ENCODE results near the gene CGB7. TPM values are rescaled to one million over a fixed set of nuclear protein-coding genes. Genes with fewer than 3 reads are reported as not detected.

The CGB7 gene
- total RNA-seq: 0.40 and 2.7 TPM in 2 replicates

DNA sequence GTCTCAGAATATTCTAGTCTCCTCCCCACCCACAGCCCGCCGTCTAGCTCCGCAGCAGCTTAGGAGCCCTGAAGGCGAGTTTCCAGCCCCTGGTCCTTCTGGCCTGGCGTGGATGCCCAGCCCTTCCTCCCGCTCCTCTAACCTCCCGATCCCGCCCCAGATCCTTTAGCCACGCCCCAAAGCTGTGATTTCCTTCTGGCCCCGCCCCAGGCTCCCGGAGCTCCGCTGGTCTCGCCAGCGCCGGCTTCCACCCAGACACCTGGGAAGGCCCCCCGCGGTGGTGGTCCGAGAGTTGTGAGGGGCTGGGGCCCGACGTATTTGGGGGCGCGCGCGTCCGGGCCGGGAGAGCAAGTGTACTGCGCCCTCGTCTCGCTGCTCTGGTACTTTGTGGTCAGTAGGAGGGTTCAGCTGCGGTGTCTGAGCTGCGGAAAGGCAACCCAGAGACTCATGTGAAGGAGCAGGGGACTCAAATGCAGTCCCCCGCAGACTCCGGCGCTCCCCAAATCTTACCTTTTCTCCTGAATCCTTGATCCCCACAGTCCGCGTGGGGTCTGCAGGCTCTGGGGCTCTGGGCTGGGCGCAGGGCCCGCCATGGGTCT is at the start of gene CGB7:
TSS of gene CGB7 (minus strand) at position 114 of the 599 bp plus-strand sequence. CDS start 2,374 bp downstream, outside the sequence.

GRCh38 chr19:49085020-49085867 is 27.7 kb upstream of the CGB7 start, which contains the start of gene SNRNP70:
SNRNP70 (plus strand) TSS chr19:49085451; CDS start chr19:49086415, 964 bp downstream.

DNA sequence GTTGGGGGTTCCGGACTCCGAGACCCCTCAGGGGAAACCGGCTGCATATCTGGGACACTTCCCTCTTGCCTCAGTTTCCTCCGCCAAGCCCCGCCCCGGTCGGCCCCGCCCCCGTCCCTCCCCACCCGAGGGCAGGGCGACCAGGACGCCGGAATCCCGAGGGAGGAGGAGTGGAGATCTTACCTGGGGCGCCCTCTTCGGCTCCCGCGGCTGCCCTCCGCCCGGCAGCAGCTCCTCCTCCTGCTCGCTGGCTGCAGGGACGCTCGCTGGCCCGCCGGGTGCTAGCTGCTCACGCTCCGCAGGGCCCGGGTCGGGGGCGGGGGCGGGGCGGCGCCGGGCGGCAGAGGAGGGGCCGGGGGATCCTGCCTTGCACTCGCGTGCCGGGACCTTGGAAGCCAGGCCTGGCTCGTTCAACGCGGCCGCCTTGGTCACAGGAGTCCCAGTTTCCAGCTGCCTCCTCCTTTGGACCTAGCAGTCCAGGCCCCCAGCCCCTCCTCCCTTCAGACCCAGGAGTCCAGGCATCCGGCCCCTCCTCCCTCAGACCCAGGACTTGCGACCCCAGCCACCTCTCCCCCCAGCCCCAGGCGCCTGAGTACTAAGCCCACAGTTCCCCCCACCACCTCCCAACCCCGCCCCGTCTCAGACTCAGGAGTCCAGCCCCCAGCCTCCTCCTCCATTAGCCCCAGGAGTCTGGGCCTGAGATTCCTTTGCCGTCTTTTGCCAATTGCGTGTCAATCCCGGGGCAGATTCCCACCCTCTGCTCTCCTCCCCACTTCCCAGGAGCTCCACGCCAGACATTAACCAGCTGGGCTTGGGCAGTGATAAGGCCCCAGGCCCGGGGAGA is 7.4 kb upstream of the CGB7 start, which contains the start of gene NTF4:
TSS of gene NTF4 (minus strand) at position 51 of the 844 bp plus-strand sequence. CDS start 2,821 bp downstream, outside the sequence.

GRCh38 chr19:49049011-49049410 is 8.5 kb downstream of the CGB7 start, which contains the start of gene CGB8:
CGB8 (minus strand) TSS chr19:49049111; CDS start chr19:49048739, 372 bp downstream.

GRCh38 chr19:49043548-49043947 is 14.0 kb downstream of the CGB7 start, which contains the start of gene CGB5:
CGB5 (plus strand) TSS chr19:49043848; CDS start chr19:49044210, 362 bp downstream.

GRCh38 chr19:49036815-49037214 is 20.7 kb downstream of the CGB7 start, which contains the start of gene CGB1:
CGB1 (minus strand) TSS chr19:49036895; CDS start chr19:49036711, 184 bp downstream.

DNA sequence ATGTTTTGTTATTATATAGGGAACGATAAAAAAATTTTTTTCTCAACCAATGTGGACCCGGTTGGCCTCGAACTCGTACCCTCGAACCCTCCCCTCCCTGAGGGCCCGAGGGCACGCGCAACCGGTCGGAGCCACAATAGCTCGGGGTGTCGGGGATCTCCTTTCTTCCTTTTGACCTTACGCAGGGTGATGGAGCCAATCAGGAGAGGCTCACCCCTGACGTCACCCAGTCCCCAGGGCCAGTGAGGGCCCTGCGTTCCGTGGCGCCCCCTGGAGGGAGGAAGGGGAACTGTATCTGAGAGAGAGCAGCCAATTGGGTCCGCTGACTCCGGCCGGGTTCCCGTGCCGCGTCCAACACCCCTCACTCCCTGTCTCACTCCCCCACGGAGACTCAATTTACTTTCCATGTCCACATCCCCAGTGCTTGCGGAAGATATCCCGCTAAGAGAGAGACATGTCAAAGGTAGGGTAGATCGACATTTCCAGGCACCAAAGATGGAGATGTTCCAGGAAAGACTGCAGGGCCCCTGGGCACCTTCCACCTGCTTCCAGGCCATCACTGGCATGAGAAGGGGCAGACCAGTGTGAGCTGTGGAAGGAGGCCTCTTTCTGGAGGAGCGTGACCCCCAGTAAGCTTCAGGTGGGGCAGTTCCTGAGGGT is 25.8 kb downstream of the CGB7 start, which contains the start of gene CGB2:
TSS of gene CGB2 (plus strand) at position 249 of the 660 bp plus-strand sequence. CDS start at position 455, 206 bp downstream.

GRCh38 chr19:49024233-49024632 is 33.3 kb downstream of the CGB7 start, which contains the start of gene CGB3:
CGB3 (minus strand) TSS chr19:49024333; CDS start chr19:49023971, 362 bp downstream.

GRCh38 chr19:49017041-49017665 is 40.4 kb downstream of the CGB7 start, which contains the start of gene LHB:
LHB (minus strand) TSS chr19:49017091; CDS start chr19:49017081, 10 bp downstream.

Other genes with a start within 250 kb of the CGB7 start
- 54.6 and 56.7 TPM in 2 replicates for gene BCAT2, start 246.7 kb downstream of the CGB7 start, total RNA-seq
- gene HSD17B14, start 221.3 kb downstream of the CGB7 start, total RNA-seq: 4.0 and 4.6 TPM in 2 replicates
- 18.4 and 23.8 TPM in 2 replicates for gene PLEKHA4, start 189.1 kb downstream of the CGB7 start, total RNA-seq
- gene PPP1R15A, start 185.3 kb downstream of the CGB7 start, total RNA-seq: 34.5 and 39.9 TPM in 2 replicates
- not detected in 2 replicates for gene TULP2, start 159.0 kb downstream of the CGB7 start, total RNA-seq
- 337 and 467 TPM in 2 replicates for gene NUCB1, start 157.4 kb downstream of the CGB7 start, total RNA-seq
- 0.16 TPM in 1 of 2 replicates, not detected in the other for gene DHDH, start 124.0 kb downstream of the CGB7 start, total RNA-seq
- gene BAX, start 102.9 kb downstream of the CGB7 start, total RNA-seq: 111 and 161 TPM in 2 replicates
- 4,137 and 8,306 TPM in 2 replicates for gene FTL, start 92.4 kb downstream of the CGB7 start, total RNA-seq
- gene GYS1, start 64.4 kb downstream of the CGB7 start, total RNA-seq: 47.3 and 78.4 TPM in 2 replicates
- gene RUVBL2, start 63.9 kb downstream of the CGB7 start, total RNA-seq: 111 and 241 TPM in 2 replicates
- gene LHB, start 40.7 kb downstream of the CGB7 start, total RNA-seq: 0.52 and 1.2 TPM in 2 replicates
- 1.3 TPM in 1 of 2 replicates, not detected in the other for gene CGB3, start 33.4 kb downstream of the CGB7 start, total RNA-seq
- gene CGB2, start 25.9 kb downstream of the CGB7 start, total RNA-seq: not detected in 2 replicates
- gene CGB1, start 20.9 kb downstream of the CGB7 start, total RNA-seq: not detected in 2 replicates
- gene CGB5, start 13.9 kb downstream of the CGB7 start, total RNA-seq: 12.3 TPM in 1 of 2 replicates, not detected in the other
- gene CGB8, start 8.6 kb downstream of the CGB7 start, total RNA-seq: 0.91 TPM in 1 of 2 replicates, not detected in the other
- gene NTF4, start 7.1 kb upstream of the CGB7 start, total RNA-seq: not detected in 2 replicates
- gene KCNA7, start 14.9 kb upstream of the CGB7 start, total RNA-seq: not detected in 2 replicates
- gene SNRNP70, start 27.7 kb upstream of the CGB7 start, total RNA-seq: 119 and 145 TPM in 2 replicates
- 3.1 and 7.0 TPM in 2 replicates for gene LIN7B, start 56.6 kb upstream of the CGB7 start, total RNA-seq
- 0.32 and 4.8 TPM in 2 replicates for gene C19orf73, start 61.4 kb upstream of the CGB7 start, total RNA-seq
- 2.1 and 8.9 TPM in 2 replicates for gene PPFIA3, start 61.8 kb upstream of the CGB7 start, total RNA-seq
- gene HRC, start 97.6 kb upstream of the CGB7 start, total RNA-seq: 0.32 TPM in 1 of 2 replicates, not detected in the other
- 12.0 and 12.8 TPM in 2 replicates for gene TRPM4, start 100.0 kb upstream of the CGB7 start, total RNA-seq

All from epithelial cell of alveolus of lung (primary cell).